GM12878 (cell line): ENCODE data around the gene TCHP. TPM values are rescaled to one million over a fixed set of nuclear protein-coding genes. Genes with fewer than 3 reads are reported as not detected.

ENCODE experiments used
- ATAC-seq: fragments of 200-7000 bp; cut with Tn5 transposase; 3 replicates; pipeline ENCODE4 v1.9.1; 2020; ENCODE audit warnings: mild to moderate bottlenecking, moderate library complexity
- BruUV-seq: library from RNA; stranded (reverse); fragments of 400-500 nt; replicated peaks from 2 replicates; lab custom pipeline; 2021; lab: Mats Ljungman, UMichigan
- CTCF ChIA-PET: fragments of 300-600 bp; sonication (Branson Sonifier 250); formaldehyde crosslinking; extraction: SDS; loops from one replicate; lab custom pipeline; 2021; ENCODE audit warnings: inconsistent platforms; lab: Yijun Ruan, JAX
- POLR2A ChIA-PET: fragments of 350-600 bp; formaldehyde crosslinking; extraction: SDS; loops from one replicate; lab custom pipeline; 2021; ENCODE audit warnings: inconsistent platforms; lab: Charles Lee
- RAD21 ChIA-PET: fragments of 300-600 bp; sonication (Branson Sonifier 250); formaldehyde crosslinking; loops from one replicate; lab custom pipeline; 2023; ENCODE audit warnings: antibody characterized with exemption; ENCODE audit not compliant: unreplicated experiment; lab: Charles Lee
- SMC1A ChIA-PET: fragments of 300-600 bp; sonication (Branson Sonifier 250); formaldehyde crosslinking; loops from one replicate; lab custom pipeline; 2023; ENCODE audit not compliant: unreplicated experiment, uncharacterized antibody; lab: Charles Lee
- DNase-seq: peaks from one replicate; pipeline ENCODE4 v3.0.0-alpha.2; 2011; ENCODE audit warnings: low read depth, low spot score
- FAIRE-seq: peaks from 3 replicates; lab custom pipeline; 2011; peaks lifted over from hg19 to GRCh38; lab: Jason Lieb, UNC
- H2AFZ ChIP-seq: 2 replicates; pipeline ENCODE4 v1.6.0; 2011; ENCODE audit warnings: low read depth, low read length, control low read depth; ENCODE audit not compliant: control insufficient read depth
- H3K27ac ChIP-seq: 2 replicates; pipeline ENCODE4 v1.5.1; 2011; ENCODE audit warnings: control low read depth; ENCODE audit not compliant: control insufficient read depth, insufficient read depth
- H3K27me3 ChIP-seq, 2 experiments: replicated peaks in 1 of 2; 2 replicates each; pipeline versions ENCODE4 v1.6.0 to v1.6.1; 2011; ENCODE audit warnings: low read length in 1 of 2; ENCODE audit not compliant: control insufficient read depth in 2 of 2, insufficient read depth in 2 of 2
- H3K36me3 ChIP-seq, 2 experiments: 2 replicates each; pipeline ENCODE4 v1.5.1; 2011; ENCODE audit warnings: low read length in 1 of 2; ENCODE audit not compliant: control insufficient read depth in 2 of 2, insufficient read depth in 2 of 2
- H3K4me1 ChIP-seq: 2 replicates; pipeline ENCODE4 v1.6.1; 2011; ENCODE audit warnings: mild to moderate bottlenecking, low read length, moderate library complexity, mixed read lengths; ENCODE audit not compliant: control insufficient read depth, insufficient read depth
- H3K4me2 ChIP-seq: 2 replicates; pipeline ENCODE4 v1.6.0; 2011; ENCODE audit warnings: control low read depth; ENCODE audit not compliant: control insufficient read depth, insufficient read depth
- H3K4me3 ChIP-seq: fragments of 200-600 bp; sonication (generic); 2 replicates; pipeline ENCODE4 v1.5.1; 2016
- H3K79me2 ChIP-seq: 2 replicates; pipeline ENCODE4 v1.6.0; 2011; ENCODE audit warnings: low read length; ENCODE audit not compliant: control insufficient read depth, insufficient read depth
- H3K9ac ChIP-seq: 2 replicates; pipeline ENCODE4 v1.8.0; 2011; ENCODE audit warnings: low read length, control low read depth, mixed read lengths; ENCODE audit not compliant: control insufficient read depth, insufficient read depth
- H3K9me3 ChIP-seq: replicated peaks from 3 replicates; pipeline ENCODE4 v1.5.1; 2011; ENCODE audit warnings: mild to moderate bottlenecking, low read length; ENCODE audit not compliant: control insufficient read depth, insufficient read depth
- H4K20me1 ChIP-seq: 2 replicates; pipeline ENCODE4 v1.6.0; 2011; ENCODE audit not compliant: control insufficient read depth, insufficient read depth
- CEBPB ChIP-seq, 2 experiments: fragments of 150-350 bp in 1 of 2; IDR thresholded peaks; 2 replicates each; pipeline ENCODE4 v1.6.1; 2012 to 2014; ENCODE audit warnings: low read depth in 2 of 2, low read length in 2 of 2, borderline replicate concordance in 1 of 2, inconsistent platforms in 1 of 2
- E2F8 ChIP-seq: fragments of 450-650 bp; IDR thresholded peaks from 2 replicates; pipeline ENCODE4 v1.6.1; 2018; ENCODE audit warnings: mild to moderate bottlenecking, low read depth, moderate library complexity; ENCODE audit not compliant: partially characterized antibody
- EP300 ChIP-seq, 2 experiments: fragments of 150-350 bp in 1 of 2; IDR thresholded peaks; 2 replicates each; pipeline ENCODE4 v1.6.1; 2011 to 2012; ENCODE audit warnings: low read depth in 2 of 2, low read length in 2 of 2, borderline replicate concordance in 1 of 2, improper control_type of control experiment in 1 of 2, inconsistent platforms in 1 of 2; ENCODE audit not compliant: control insufficient read depth in 1 of 2
- IKZF1 ChIP-seq: fragments of 450-650 bp; conservative IDR thresholded peaks from 2 replicates; pipeline ENCODE4 v1.6.1; 2017; ENCODE audit warnings: antibody characterized with exemption, mild to moderate bottlenecking
- MEF2A ChIP-seq: IDR thresholded peaks from 2 replicates; pipeline ENCODE4 v1.6.1; 2011; ENCODE audit warnings: low read depth, mild to moderate bottlenecking, low read length, moderate library complexity; ENCODE audit not compliant: insufficient read depth
- MTA3 ChIP-seq: IDR thresholded peaks from 2 replicates; pipeline ENCODE4 v1.6.1; 2012; ENCODE audit warnings: low read length, inconsistent platforms, borderline replicate concordance
- NR2C2 ChIP-seq: IDR thresholded peaks from 2 replicates; pipeline ENCODE4 v1.6.1; 2011; ENCODE audit warnings: borderline replicate concordance, low read depth; ENCODE audit not compliant: control insufficient read depth, insufficient read length
- POU2F2 ChIP-seq: IDR thresholded peaks from 3 replicates; pipeline ENCODE4 v1.6.1; 2011; ENCODE audit warnings: low read depth, mild to moderate bottlenecking, low read length, borderline replicate concordance
- RBBP5 ChIP-seq: fragments of 200-600 bp; sonication (generic); conservative IDR thresholded peaks from 2 replicates; pipeline ENCODE4 v1.6.1; 2016
- SPI1 ChIP-seq: IDR thresholded peaks from 2 replicates; pipeline ENCODE4 v1.6.1; 2011; ENCODE audit warnings: low read depth, mild to moderate bottlenecking, low read length, moderate library complexity, borderline replicate concordance; ENCODE audit not compliant: insufficient read depth
- STAT3 ChIP-seq: IDR thresholded peaks from 2 replicates; pipeline ENCODE4 v1.6.1; 2011; ENCODE audit warnings: low read depth, low read length, improper control_type of control experiment
- TCF7 ChIP-seq: IDR thresholded peaks from 2 replicates; pipeline ENCODE4 v1.6.1; 2014; ENCODE audit warnings: antibody characterized with exemption, borderline replicate concordance
- ZBTB40 ChIP-seq: fragments of 450-650 bp; IDR thresholded peaks from 2 replicates; pipeline ENCODE4 v1.6.1; 2016; ENCODE audit warnings: mild to moderate bottlenecking, moderate library complexity, borderline replicate concordance
- ZNF24 ChIP-seq: fragments of 450-650 bp; IDR thresholded peaks from 2 replicates; pipeline ENCODE4 v1.6.1; 2017; ENCODE audit warnings: antibody characterized with exemption, mild to moderate bottlenecking
- WGBS: methylation state at CpG from one replicate; pipeline ENCODE4 v1.1.6; 2016; ENCODE audit warnings: low lambda C conversion rate; ENCODE audit not compliant: insufficient replicate concordance, insufficient coverage; ENCODE audit errors: missing lambda C conversion rate; 5-methylcytosine and 5-hydroxymethylcytosine counted together
- in situ Hi-C: fragments of 300-500 bp; cut with MboI; formaldehyde crosslinking; loops from 9 replicates; pipeline ENCODE4 v1.14.3; 2018; ENCODE audit warnings: mixed read lengths
- intact Hi-C: fragments of 100-400 bp; cut with micrococcal nuclease; formaldehyde crosslinking; loops from one replicate; pipeline ENCODE4 v1.14.2; 2022; ENCODE audit not compliant: unreplicated experiment
- polyA plus RNA-seq, 11 experiments: library from polyadenylated mRNA; depleted of rRNA in 4 of 11; unstranded in 6 of 11; stranded (reverse) in 5 of 11; fragments of >200 nt; fragmentation: Nextera tagmentation in 4 of 11; fragmentation: Illumina TruSeq in 1 of 11; extraction: Ambion mirVana in 4 of 11; extraction: Trizol in 1 of 11; gene quantifications; 1 replicate in 1 of 11; 2 replicates in 10 of 11; pipeline versions ENCODE4 v1.2.1 to v1.2.3, GENCODE V29; 2011 to 2016; ENCODE audit warnings: inconsistent platforms in 2 of 11, missing spikeins in 2 of 11, low read depth in 1 of 11
- total RNA-seq, 4 experiments: library from RNA; depleted of rRNA in 3 of 4; stranded (reverse); fragments of >200 nt in 3 of 4; fragmentation: Illumina TruSeq in 1 of 4; extraction: Trizol in 1 of 4; gene quantifications; 2 replicates each; pipeline versions ENCODE4 v1.2.1 to v1.2.3, GENCODE V29; 2013 to 2021
- TF ChIP-seq, protein P1 (sequence below): fragments of 450-650 bp; IDR thresholded peaks from 2 replicates; pipeline ENCODE4 v1.6.1; 2016; ENCODE audit warnings: mild to moderate bottlenecking

Gene TCHP
- total and polyA plus RNA-seq, 10 of the 15 experiments (the other 5 are each of a cell fraction or from before 2014, with no cell fraction given) = 4.8 to 18.6 (median 15.0) TPM

GRCh38 chr12:109938947-109939346 is 38.9 kb downstream of the TCHP start (continued):
- no peak for TF ChIP-seq E2F8

GRCh38 chr12:109939504-109939903 is 39.4 kb downstream of the TCHP start:
- POLR2A ChIA-PET = no interaction called here
- H2AFZ ChIP-seq = no peak overlapping the region
- H3K4me1 ChIP-seq = no peaks in the 10 kb centered on the region
- no peak for ATAC-seq
- H3K27ac ChIP-seq = no peak overlapping the region
- H3K4me3 ChIP-seq = no peak overlapping the region
- H3K27me3 ChIP-seq = no peaks in the 10 kb centered on the region
- no peaks in the 10 kb centered on the region for H3K9me3 ChIP-seq
- CTCF ChIA-PET = interaction anchor here (1.5 kb wide), 1 partner anchor 65 kb away, joined by 3 read pairs; no protein-coding TSS in a partner anchor
- H3K9ac ChIP-seq = no peak overlapping the region
- H3K36me3 ChIP-seq = peaks cover 1 to 16% of the 10 kb centered on the region in 2 experiments
- intact Hi-C loops (no loop called here), in situ Hi-C loops (no loop called here)
- BruUV-seq = no TSS peak
- RAD21 ChIA-PET = no interaction called here
- WGBS = 96% methylated on average over 2 of the region's 2 CpGs
- no peak for DNase-seq
- SMC1A ChIA-PET = no interaction called here
- H3K4me2 ChIP-seq = no peak overlapping the region
- FAIRE-seq = no peak
- no peaks in the 10 kb centered on the region for H4K20me1 ChIP-seq
- H3K79me2 ChIP-seq = no peaks in the 10 kb centered on the region
- TF ChIP-seq CEBPB (IDR thresholded peaks at IDR 0.05; ENCODE audit: borderline replicate concordance in 1 of 2, low read depth in 2 of 2, low read length in 2 of 2) (no peak), IKZF1 (no peak), POU2F2 (no peak), ZBTB40 (no peak), ZNF24 (no peak), MEF2A (no peak), EP300 (IDR thresholded peaks at IDR 0.05; ENCODE audit: borderline replicate concordance in 1 of 2, control insufficient read depth in 1 of 2, low read depth in 2 of 2, low read length in 2 of 2) (no peak), MTA3 (no peak), STAT3 (no peak), TCF7 (no peak), RBBP5 (no peak), NR2C2 (no peak), SPI1 (no peak)
- TF ChIP-seq, protein P1, sequence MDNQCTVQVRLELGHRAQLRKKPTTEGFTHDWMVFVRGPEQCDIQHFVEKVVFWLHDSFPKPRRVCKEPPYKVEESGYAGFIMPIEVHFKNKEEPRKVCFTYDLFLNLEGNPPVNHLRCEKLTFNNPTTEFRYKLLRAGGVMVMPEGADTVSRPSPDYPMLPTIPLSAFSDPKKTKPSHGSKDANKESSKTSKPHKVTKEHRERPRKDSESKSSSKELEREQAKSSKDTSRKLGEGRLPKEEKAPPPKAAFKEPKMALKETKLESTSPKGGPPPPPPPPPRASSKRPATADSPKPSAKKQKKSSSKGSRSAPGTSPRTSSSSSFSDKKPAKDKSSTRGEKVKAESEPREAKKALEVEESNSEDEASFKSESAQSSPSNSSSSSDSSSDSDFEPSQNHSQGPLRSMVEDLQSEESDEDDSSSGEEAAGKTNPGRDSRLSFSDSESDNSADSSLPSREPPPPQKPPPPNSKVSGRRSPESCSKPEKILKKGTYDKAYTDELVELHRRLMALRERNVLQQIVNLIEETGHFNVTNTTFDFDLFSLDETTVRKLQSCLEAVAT = no peak
